GM12878 (cell line): ENCODE measurements around the gene ZKSCAN7. TPM values are rescaled to one million over a fixed set of nuclear protein-coding genes. Genes with fewer than 3 reads are reported as not detected.

Source experiments
- ATAC-seq: fragments of 200-7000 bp; cut with Tn5 transposase; 3 replicates; pipeline ENCODE4 v1.9.1; 2020; ENCODE audit warnings: mild to moderate bottlenecking, moderate library complexity
- BruUV-seq: library from RNA; stranded (reverse); fragments of 400-500 nt; replicated peaks from 2 replicates; lab custom pipeline; 2021; lab: Mats Ljungman, UMichigan
- CTCF ChIA-PET: fragments of 300-600 bp; sonication (Branson Sonifier 250); formaldehyde crosslinking; extraction: SDS; loops from one replicate; lab custom pipeline; 2021; ENCODE audit warnings: inconsistent platforms; lab: Yijun Ruan, JAX
- POLR2A ChIA-PET: fragments of 350-600 bp; formaldehyde crosslinking; extraction: SDS; loops from one replicate; lab custom pipeline; 2021; ENCODE audit warnings: inconsistent platforms; lab: Charles Lee
- RAD21 ChIA-PET: fragments of 300-600 bp; sonication (Branson Sonifier 250); formaldehyde crosslinking; loops from one replicate; lab custom pipeline; 2023; ENCODE audit warnings: antibody characterized with exemption; ENCODE audit not compliant: unreplicated experiment; lab: Charles Lee
- SMC1A ChIA-PET: fragments of 300-600 bp; sonication (Branson Sonifier 250); formaldehyde crosslinking; loops from one replicate; lab custom pipeline; 2023; ENCODE audit not compliant: unreplicated experiment, uncharacterized antibody; lab: Charles Lee
- DNase-seq: peaks from one replicate; pipeline ENCODE4 v3.0.0-alpha.2; 2011; ENCODE audit warnings: low read depth, low spot score
- FAIRE-seq: peaks from 3 replicates; lab custom pipeline; 2011; peaks lifted over from hg19 to GRCh38; lab: Jason Lieb, UNC
- H2AFZ ChIP-seq: 2 replicates; pipeline ENCODE4 v1.6.0; 2011; ENCODE audit warnings: low read depth, low read length, control low read depth; ENCODE audit not compliant: control insufficient read depth
- H3K27ac ChIP-seq: 2 replicates; pipeline ENCODE4 v1.5.1; 2011; ENCODE audit warnings: control low read depth; ENCODE audit not compliant: control insufficient read depth, insufficient read depth
- H3K27me3 ChIP-seq, 2 experiments: replicated peaks in 1 of 2; 2 replicates each; pipeline versions ENCODE4 v1.6.0 to v1.6.1; 2011; ENCODE audit warnings: low read length in 1 of 2; ENCODE audit not compliant: control insufficient read depth in 2 of 2, insufficient read depth in 2 of 2
- H3K36me3 ChIP-seq, 2 experiments: 2 replicates each; pipeline ENCODE4 v1.5.1; 2011; ENCODE audit warnings: low read length in 1 of 2; ENCODE audit not compliant: control insufficient read depth in 2 of 2, insufficient read depth in 2 of 2
- H3K4me1 ChIP-seq: 2 replicates; pipeline ENCODE4 v1.6.1; 2011; ENCODE audit warnings: mild to moderate bottlenecking, low read length, moderate library complexity, mixed read lengths; ENCODE audit not compliant: control insufficient read depth, insufficient read depth
- H3K4me2 ChIP-seq: 2 replicates; pipeline ENCODE4 v1.6.0; 2011; ENCODE audit warnings: control low read depth; ENCODE audit not compliant: control insufficient read depth, insufficient read depth
- H3K4me3 ChIP-seq: fragments of 200-600 bp; sonication (generic); 2 replicates; pipeline ENCODE4 v1.5.1; 2016
- H3K79me2 ChIP-seq: 2 replicates; pipeline ENCODE4 v1.6.0; 2011; ENCODE audit warnings: low read length; ENCODE audit not compliant: control insufficient read depth, insufficient read depth
- H3K9ac ChIP-seq: 2 replicates; pipeline ENCODE4 v1.8.0; 2011; ENCODE audit warnings: low read length, control low read depth, mixed read lengths; ENCODE audit not compliant: control insufficient read depth, insufficient read depth
- H3K9me3 ChIP-seq: replicated peaks from 3 replicates; pipeline ENCODE4 v1.5.1; 2011; ENCODE audit warnings: mild to moderate bottlenecking, low read length; ENCODE audit not compliant: control insufficient read depth, insufficient read depth
- H4K20me1 ChIP-seq: 2 replicates; pipeline ENCODE4 v1.6.0; 2011; ENCODE audit not compliant: control insufficient read depth, insufficient read depth
- BCL11A ChIP-seq: IDR thresholded peaks from 2 replicates; pipeline ENCODE4 v1.6.1; 2011; ENCODE audit warnings: low read depth, low read length
- FOXM1 ChIP-seq: IDR thresholded peaks from 2 replicates; pipeline ENCODE4 v1.6.1; 2012; ENCODE audit warnings: low read depth, mild to moderate bottlenecking, inconsistent platforms, low read length, moderate library complexity
- POLR2AphosphoS5 ChIP-seq: IDR thresholded peaks from 2 replicates; pipeline ENCODE4 v1.6.1; 2011; ENCODE audit warnings: mild to moderate bottlenecking, low read length, inconsistent platforms
- RAD21 ChIP-seq: IDR thresholded peaks from 2 replicates; pipeline ENCODE4 v1.6.1; 2011; ENCODE audit warnings: mild to moderate bottlenecking, low read depth, low read length, moderate library complexity; ENCODE audit not compliant: insufficient read depth
- RAD51 ChIP-seq: fragments of 450-650 bp; IDR thresholded peaks from 2 replicates; pipeline ENCODE4 v1.6.1; 2016; ENCODE audit warnings: moderate library complexity, mild to moderate bottlenecking, inconsistent platforms
- RB1 ChIP-seq: fragments of 450-650 bp; formaldehyde crosslinking; IDR thresholded peaks from 2 replicates; pipeline ENCODE4 v1.6.1; 2017; ENCODE audit warnings: mild to moderate bottlenecking, borderline replicate concordance
- WGBS: methylation state at CpG from one replicate; pipeline ENCODE4 v1.1.6; 2016; ENCODE audit warnings: low lambda C conversion rate; ENCODE audit not compliant: insufficient replicate concordance, insufficient coverage; ENCODE audit errors: missing lambda C conversion rate; 5-methylcytosine and 5-hydroxymethylcytosine counted together
- in situ Hi-C: fragments of 300-500 bp; cut with MboI; formaldehyde crosslinking; loops from 9 replicates; pipeline ENCODE4 v1.14.3; 2018; ENCODE audit warnings: mixed read lengths
- intact Hi-C: fragments of 100-400 bp; cut with micrococcal nuclease; formaldehyde crosslinking; loops from one replicate; pipeline ENCODE4 v1.14.2; 2022; ENCODE audit not compliant: unreplicated experiment
- polyA plus RNA-seq, 11 experiments: library from polyadenylated mRNA; depleted of rRNA in 4 of 11; unstranded in 6 of 11; stranded (reverse) in 5 of 11; fragments of >200 nt; fragmentation: Nextera tagmentation in 4 of 11; fragmentation: Illumina TruSeq in 1 of 11; extraction: Ambion mirVana in 4 of 11; extraction: Trizol in 1 of 11; gene quantifications; 1 replicate in 1 of 11; 2 replicates in 10 of 11; pipeline versions ENCODE4 v1.2.1 to v1.2.3, GENCODE V29; 2011 to 2016; ENCODE audit warnings: inconsistent platforms in 2 of 11, missing spikeins in 2 of 11, low read depth in 1 of 11
- total RNA-seq, 4 experiments: library from RNA; depleted of rRNA in 3 of 4; stranded (reverse); fragments of >200 nt in 3 of 4; fragmentation: Illumina TruSeq in 1 of 4; extraction: Trizol in 1 of 4; gene quantifications; 2 replicates each; pipeline versions ENCODE4 v1.2.1 to v1.2.3, GENCODE V29; 2013 to 2021
- TF ChIP-seq, protein P1 (sequence below): IDR thresholded peaks from 2 replicates; pipeline ENCODE4 v1.6.1; 2011; ENCODE audit warnings: low read depth, low read length, improper control_type of control experiment, borderline replicate concordance

Gene ZKSCAN7
- total and polyA plus RNA-seq, 10 of the 15 experiments (the other 5 are each of a cell fraction or from before 2014, with no cell fraction given): 0.77 to 6.0 (median 3.5) TPM

DNA sequence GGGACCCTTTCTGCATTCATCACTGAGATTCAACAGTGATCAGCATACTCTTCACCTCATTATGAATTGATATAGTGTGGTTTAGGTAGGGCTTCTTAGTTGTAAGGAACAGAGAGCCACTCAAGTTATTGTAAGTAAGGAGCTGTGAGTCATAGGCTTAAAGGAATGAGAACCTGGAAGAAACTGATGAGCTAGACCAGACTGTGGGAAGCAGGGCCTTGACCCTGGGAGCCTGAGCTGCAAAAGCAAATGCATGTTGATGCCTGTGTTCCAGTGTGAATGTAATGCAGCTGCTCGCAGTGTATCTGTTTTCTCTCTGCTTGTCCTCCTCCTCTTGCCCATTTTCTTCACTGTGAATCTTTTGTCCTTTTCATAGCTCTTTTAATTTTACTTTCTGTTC, 13.6 kb downstream of the ZKSCAN7 start:
- Histone ChIP-seq H3K9me3 (peaks cover 12% of the 10 kb centered on the region), H2AFZ (no peak overlapping the region), H3K79me2 (no peaks in the 10 kb centered on the region), H3K27ac (no peak overlapping the region), H3K36me3 (no peaks in the 10 kb centered on the region), H3K4me2 (no peak overlapping the region), H3K27me3 (no peaks in the 10 kb centered on the region), H3K4me3 (no peak overlapping the region), H4K20me1 (no peaks in the 10 kb centered on the region), H3K9ac (no peak overlapping the region), H3K4me1 (no peaks in the 10 kb centered on the region)
- ChIA-PET CTCF (no interaction called here), RAD21 (no interaction called here), SMC1A (no interaction called here), POLR2A (no interaction called here)
- FAIRE-seq: no peak
- TF ChIP-seq RAD21 (no peak), FOXM1 (no peak)
- TF ChIP-seq, protein P1, sequence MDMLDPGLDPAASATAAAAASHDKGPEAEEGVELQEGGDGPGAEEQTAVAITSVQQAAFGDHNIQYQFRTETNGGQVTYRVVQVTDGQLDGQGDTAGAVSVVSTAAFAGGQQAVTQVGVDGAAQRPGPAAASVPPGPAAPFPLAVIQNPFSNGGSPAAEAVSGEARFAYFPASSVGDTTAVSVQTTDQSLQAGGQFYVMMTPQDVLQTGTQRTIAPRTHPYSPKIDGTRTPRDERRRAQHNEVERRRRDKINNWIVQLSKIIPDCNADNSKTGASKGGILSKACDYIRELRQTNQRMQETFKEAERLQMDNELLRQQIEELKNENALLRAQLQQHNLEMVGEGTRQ: no peak
- no peak for ATAC-seq
- no TSS peak for BruUV-seq
- WGBS: 56% methylated on average over 1 of the region's 1 CpG
- DNase-seq: no peak
- intact Hi-C loops (no loop called here), in situ Hi-C loops (no loop called here)

DNA sequence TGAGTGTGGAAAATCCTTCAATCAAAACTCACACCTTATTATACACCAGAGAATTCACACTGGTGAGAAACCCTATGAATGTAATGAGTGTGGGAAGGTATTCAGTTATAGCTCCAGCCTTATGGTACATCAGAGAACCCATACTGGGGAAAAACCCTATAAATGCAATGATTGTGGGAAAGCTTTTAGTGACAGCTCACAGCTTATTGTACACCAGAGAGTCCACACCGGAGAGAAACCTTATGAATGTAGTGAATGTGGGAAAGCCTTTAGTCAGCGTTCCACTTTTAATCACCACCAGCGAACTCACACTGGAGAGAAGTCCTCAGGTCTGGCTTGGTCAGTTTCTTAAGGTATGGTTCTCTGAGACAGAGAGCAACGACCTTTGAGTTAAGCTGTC, 16.0 kb downstream of the ZKSCAN7 start:
- no peaks in the 10 kb centered on the region for H4K20me1 ChIP-seq
- POLR2A ChIA-PET: no interaction called here
- no peak overlapping the region for H2AFZ ChIP-seq
- H3K27me3 ChIP-seq: no peaks in the 10 kb centered on the region
- H3K9ac ChIP-seq: no peak overlapping the region
- H3K4me2 ChIP-seq: no peak overlapping the region
- ATAC-seq (no peak), FAIRE-seq (no peak), DNase-seq (no peak)
- H3K27ac ChIP-seq: no peak overlapping the region
- no peaks in the 10 kb centered on the region for H3K36me3 ChIP-seq
- peaks cover 12% of the 10 kb centered on the region for H3K9me3 ChIP-seq
- TF ChIP-seq RB1 (no peak), RAD51 (no peak), BCL11A (no peak), POLR2AphosphoS5 (no peak)
- intact Hi-C loops (no loop called here), in situ Hi-C loops (no loop called here)
- no peaks in the 10 kb centered on the region for H3K79me2 ChIP-seq
- SMC1A ChIA-PET: no interaction called here
- CTCF ChIA-PET: no interaction called here
- no TSS peak for BruUV-seq
- H3K4me3 ChIP-seq: no peak overlapping the region
- no peaks in the 10 kb centered on the region for H3K4me1 ChIP-seq
- WGBS: 85% methylated on average over 4 of the region's 4 CpGs
- RAD21 ChIA-PET: no interaction called here
